Subcutaneous abdominal adipose tissue (tissue), 5 donors: ENCODE results near the gene XBP1.
A peak's percentile ranks its signal among the peaks of the same experiment; 100 is the strongest.
"Not testable (repeated sequence)": the region's sequence is repeated elsewhere in the genome, so short reads cannot be mapped to it uniquely, and the experiment has no call there.

Source experiments
- H3K27ac ChIP-seq: one replicate; pipeline ENCODE4 v1.7.0; 2013; ENCODE audit warnings: low read depth, mild to moderate bottlenecking, inconsistent platforms, low read length, moderate library complexity
- H3K27me3 ChIP-seq, 5 donors: one replicate each; pipeline ENCODE4 v1.7.0; 2013; ENCODE audit warnings: low read length in 5 of 5, inconsistent platforms in 1 of 5; ENCODE audit not compliant: control insufficient read depth in 5 of 5, insufficient read depth in 4 of 5
- H3K36me3 ChIP-seq, 5 donors: one replicate each; pipeline ENCODE4 v1.7.0; 2013; ENCODE audit warnings: low read length in 5 of 5; ENCODE audit not compliant: control insufficient read depth in 5 of 5, insufficient read depth in 5 of 5
- H3K4me1 ChIP-seq, 5 donors: one replicate each; pipeline ENCODE4 v1.7.0; 2013; ENCODE audit warnings: low read length in 5 of 5, mild to moderate bottlenecking in 3 of 5, moderate library complexity in 1 of 5; ENCODE audit not compliant: control insufficient read depth in 5 of 5, insufficient read depth in 5 of 5
- H3K4me3 ChIP-seq, 5 donors: one replicate each; pipeline ENCODE4 v1.7.0; 2013; ENCODE audit warnings: low read length in 5 of 5, low read depth in 1 of 5
- H3K9ac ChIP-seq, 5 donors: one replicate each; pipeline ENCODE4 v1.7.0; 2013; ENCODE audit warnings: low read length in 5 of 5, mild to moderate bottlenecking in 4 of 5, moderate library complexity in 3 of 5
- H3K9me3 ChIP-seq, 5 donors: one replicate each; pipeline ENCODE4 v1.7.0; 2013; ENCODE audit warnings: low read length in 5 of 5; ENCODE audit not compliant: control insufficient read depth in 5 of 5
- donor health status: healthy.
- donor health status: healthy.
- donor health status: healthy.
- donor health status: healthy.
- donor health status: healthy.

The XBP1 gene

DNA sequence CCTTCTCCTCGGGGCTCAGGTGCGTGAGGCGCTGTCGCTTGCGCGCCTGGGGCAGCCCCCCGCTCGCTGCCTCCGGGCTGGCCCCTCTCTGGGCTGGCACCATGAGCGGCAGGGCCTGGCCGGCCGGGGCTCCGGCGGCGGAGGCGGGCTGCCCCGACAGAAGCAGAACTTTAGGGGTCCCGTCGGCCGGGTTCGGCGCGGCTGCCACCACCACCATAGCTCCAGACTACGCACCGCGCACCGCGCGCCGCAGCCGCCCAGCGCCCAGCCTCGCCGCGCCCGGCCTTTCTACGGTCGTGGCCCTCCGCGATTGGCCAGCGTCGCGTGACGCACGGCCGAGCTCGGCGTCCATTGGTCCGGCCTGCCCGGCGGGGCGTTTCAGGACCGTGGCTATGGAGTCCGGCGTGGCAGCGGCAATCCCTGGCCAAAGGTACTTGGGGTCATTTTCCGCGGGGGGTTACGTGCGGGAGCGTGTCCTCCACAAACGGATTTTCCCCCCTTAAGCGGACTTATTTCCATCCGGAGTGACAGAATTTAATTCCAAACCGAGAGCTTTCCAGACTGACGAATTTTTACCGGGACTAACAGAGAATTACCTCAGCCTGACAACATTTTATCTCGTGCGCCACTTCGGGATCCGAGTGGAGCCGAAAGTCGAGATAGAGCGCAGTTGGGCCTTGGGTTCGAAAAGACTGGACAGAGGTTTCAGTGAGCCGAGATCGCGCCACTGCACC lies at the start of gene XBP1:
XBP1 (minus strand) TSS at position 262 of the 734 bp plus-strand sequence.
- Histone ChIP-seq H3K27me3 (no peaks in the 10 kb centered on the region), H3K36me3 (peaks cover 17 to 27% (median 18%) of the 10 kb centered on the region in 5 donors), H3K9me3 (no peaks in the 10 kb centered on the region), H3K9ac (peak within 1 kb of the TSS; percentile 77 to 99 (median 98)), H3K4me1 (peaks cover 0 to 56% (median 44%) of the 10 kb centered on the region in 5 donors), H3K4me3 (peak within 1 kb of the TSS; percentile 71 to 97 (median 95)), H3K27ac (peak within 1 kb of the TSS; percentile 97)

DNA sequence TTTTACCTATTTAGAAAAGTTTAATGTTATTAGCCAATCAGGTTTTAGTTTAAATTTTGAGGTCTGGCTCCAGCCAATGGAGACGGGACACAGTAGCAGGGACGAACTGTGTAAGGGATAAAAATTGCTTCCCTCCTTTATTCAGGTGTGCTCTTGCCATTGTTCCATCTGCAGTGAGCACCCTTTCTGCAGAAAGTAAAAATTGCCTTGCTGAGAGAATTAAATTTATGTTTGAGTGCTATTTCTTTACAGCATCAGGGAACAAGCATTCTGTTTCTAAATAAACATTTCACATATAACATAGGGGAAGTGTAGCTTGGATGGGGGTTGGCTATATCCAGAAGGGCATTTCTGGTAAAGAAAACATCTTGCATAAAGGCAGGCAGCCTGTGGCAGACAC lies 46.6 kb upstream of the XBP1 start:
- Histone ChIP-seq H3K9me3 (peaks cover 0 to 14% (median 10%) of the 10 kb centered on the region in 5 donors), H3K4me3 (no peak overlapping the region), H3K27ac (no peak overlapping the region), H3K4me1 (no peaks in the 10 kb centered on the region), H3K9ac (no peak overlapping the region), H3K36me3 (no peaks in the 10 kb centered on the region), H3K27me3 (no peaks in the 10 kb centered on the region)

DNA sequence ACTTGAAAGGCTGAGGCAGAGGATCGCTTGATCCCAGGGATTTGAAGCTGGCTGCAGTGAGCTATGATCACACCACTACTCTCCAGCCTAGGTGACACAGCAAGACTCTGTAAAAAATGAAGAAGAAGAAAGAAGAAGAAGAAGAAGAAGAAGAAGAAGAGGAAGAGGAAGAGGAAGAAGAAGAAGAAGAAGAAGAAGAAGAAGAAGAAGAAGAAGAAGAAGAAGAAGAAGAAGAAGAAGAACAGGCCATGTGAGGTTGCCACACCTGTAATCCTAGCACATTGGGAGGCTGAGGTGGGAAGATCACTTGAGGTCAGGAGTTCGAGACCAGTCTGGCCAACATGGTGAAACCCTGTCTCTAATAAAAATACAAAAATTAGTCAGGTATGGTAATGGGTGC lies 43.9 kb upstream of the XBP1 start:
- peaks cover 0 to 14% (median 10%) of the 10 kb centered on the region in 5 donors for H3K9me3 ChIP-seq
- H3K27me3 ChIP-seq, H3K4me1 ChIP-seq, H3K4me3 ChIP-seq, H3K9ac ChIP-seq, H3K36me3 ChIP-seq, H3K27ac ChIP-seq: not testable (repeated sequence)

DNA sequence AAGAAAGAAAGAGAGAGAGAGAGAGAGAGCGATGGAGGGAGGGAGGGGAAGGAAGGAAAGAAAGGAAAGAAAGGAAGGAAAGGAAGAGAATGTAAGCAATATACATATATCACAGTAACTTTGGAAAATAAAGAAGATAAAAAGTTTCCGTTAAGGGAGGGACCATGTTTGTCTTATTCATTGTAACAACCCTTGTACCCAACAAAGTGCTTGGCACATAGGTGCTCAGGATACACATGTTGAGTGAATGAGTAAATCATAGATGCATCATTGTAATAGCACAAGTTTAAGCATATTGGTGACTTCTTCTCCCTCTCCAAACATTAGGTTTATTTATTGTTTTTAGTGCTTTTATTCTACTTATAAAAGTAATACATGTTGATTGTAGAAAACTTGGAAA lies 43.3 kb upstream of the XBP1 start:
- no peak overlapping the region for H3K4me3 ChIP-seq
- no peak overlapping the region for H3K9ac ChIP-seq
- no peaks in the 10 kb centered on the region for H3K36me3 ChIP-seq
- no peak overlapping the region for H3K27ac ChIP-seq
- no peaks in the 10 kb centered on the region for H3K27me3 ChIP-seq
- H3K4me1 ChIP-seq = no peaks in the 10 kb centered on the region
- H3K9me3 ChIP-seq = peaks cover 0 to 14% (median 10%) of the 10 kb centered on the region in 5 donors

DNA sequence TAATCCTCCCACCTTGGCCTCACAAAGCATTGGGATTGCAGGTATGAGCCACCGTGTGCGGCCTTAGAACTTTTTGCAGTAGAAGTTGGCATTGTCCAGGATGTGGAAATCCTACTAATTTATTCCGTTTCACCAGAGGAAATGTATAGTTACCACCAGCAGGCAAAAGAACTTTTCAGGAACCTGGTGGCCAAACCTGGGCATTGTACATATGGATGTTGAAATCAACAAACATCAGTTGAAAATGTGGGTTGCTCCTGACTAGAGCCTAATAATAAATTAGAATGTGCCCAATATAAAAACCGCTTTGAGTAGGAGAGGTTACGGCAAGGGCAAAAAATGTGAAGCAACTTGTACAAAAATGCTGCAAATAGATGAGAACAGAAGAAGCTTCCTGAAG lies 40.7 kb upstream of the XBP1 start:
- Histone ChIP-seq H3K4me1 (no peaks in the 10 kb centered on the region), H3K27ac (no peak overlapping the region), H3K27me3 (no peaks in the 10 kb centered on the region), H3K4me3 (no peak overlapping the region), H3K9me3 (peaks cover 0 to 2% (median 0%) of the 10 kb centered on the region in 5 donors), H3K36me3 (peaks cover 0 to 3% (median 0%) of the 10 kb centered on the region in 5 donors), H3K9ac (no peak overlapping the region)

DNA sequence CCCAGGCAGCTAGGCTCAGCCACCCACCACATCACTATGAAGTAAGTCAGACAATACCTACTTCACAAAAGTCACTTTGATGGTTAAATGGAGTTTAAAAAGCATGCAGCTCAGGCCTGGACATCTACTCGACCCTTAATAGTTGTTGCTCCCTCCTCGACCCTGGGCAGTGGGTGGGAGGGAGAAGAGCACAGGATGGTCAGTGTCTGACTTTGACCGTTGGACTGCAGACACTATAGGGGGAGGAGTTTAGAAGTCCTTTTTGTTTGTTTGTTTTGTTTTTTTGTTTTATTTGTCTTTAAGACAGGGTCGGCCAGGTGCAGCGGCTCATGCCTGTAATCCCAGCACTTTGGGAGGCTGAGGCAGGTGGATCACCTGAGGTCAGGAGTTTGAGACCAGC lies 38.6 kb upstream of the XBP1 start:
- Histone ChIP-seq H3K4me3 (no peak overlapping the region), H3K27me3 (no peaks in the 10 kb centered on the region), H3K4me1 (no peaks in the 10 kb centered on the region), H3K9me3 (no peaks in the 10 kb centered on the region), H3K9ac (no peak overlapping the region), H3K36me3 (peaks cover 0 to 3% (median 0%) of the 10 kb centered on the region in 5 donors), H3K27ac (no peak overlapping the region)

DNA sequence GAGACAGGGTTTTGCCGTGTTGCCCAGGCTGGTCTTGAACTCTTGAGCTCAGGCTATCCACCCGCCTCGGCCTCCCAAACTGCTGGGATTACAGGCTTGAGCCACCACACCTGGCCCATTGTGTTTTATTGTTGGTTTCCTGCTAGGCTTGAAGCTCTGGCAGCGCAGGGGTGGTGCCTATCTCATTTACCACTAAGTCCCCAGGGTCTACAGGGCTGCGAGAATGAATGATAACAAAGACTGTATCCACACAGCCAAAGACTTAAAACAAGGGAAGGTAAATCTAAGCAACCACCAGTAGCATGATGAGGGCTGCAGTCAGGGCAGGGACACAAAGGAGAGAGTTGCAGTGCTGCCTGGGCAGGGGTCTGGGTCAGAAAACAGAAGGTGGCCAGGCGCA lies 37.3 kb upstream of the XBP1 start:
- H3K36me3 ChIP-seq = peaks cover 0 to 3% (median 0%) of the 10 kb centered on the region in 5 donors
- no peak overlapping the region for H3K27ac ChIP-seq
- H3K27me3 ChIP-seq = no peaks in the 10 kb centered on the region
- H3K9me3 ChIP-seq = no peaks in the 10 kb centered on the region
- H3K9ac ChIP-seq = no peak overlapping the region
- no peak overlapping the region for H3K4me3 ChIP-seq
- no peaks in the 10 kb centered on the region for H3K4me1 ChIP-seq

DNA sequence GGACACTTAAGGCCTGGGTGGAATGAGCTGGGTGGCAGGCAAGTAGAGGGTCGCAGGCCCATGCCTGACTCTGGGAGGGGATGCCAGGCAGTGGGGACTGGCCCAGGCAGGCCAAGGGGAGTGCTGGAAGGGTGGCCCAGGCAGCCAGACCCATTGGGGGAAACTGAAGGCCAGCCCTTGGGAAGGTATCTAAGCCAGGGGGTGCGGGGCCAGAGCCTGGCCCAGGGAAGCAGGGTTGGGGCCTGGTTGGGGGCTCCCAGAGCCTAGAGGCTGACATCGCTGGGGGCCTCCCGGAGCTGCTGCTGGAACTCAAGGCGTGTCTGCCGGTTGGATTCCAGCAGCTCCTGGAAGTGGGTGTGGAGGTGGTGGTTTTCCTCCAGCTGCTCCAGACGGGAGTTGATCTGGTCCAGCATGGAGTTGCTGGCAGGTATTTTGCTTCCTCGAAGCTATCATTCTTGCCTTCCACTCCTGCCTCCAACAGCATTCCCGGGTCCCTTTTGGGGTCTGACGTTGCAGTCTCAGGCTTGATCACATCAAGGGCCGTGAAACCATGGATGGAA lies 35.3 kb upstream of the XBP1 start:
- Histone ChIP-seq H3K27ac (no peak overlapping the region), H3K4me1 (no peaks in the 10 kb centered on the region), H3K27me3 (no peaks in the 10 kb centered on the region), H3K36me3 (peaks cover 0 to 6% (median 0%) of the 10 kb centered on the region in 5 donors), H3K9ac (no peak overlapping the region), H3K4me3 (no peak overlapping the region), H3K9me3 (no peaks in the 10 kb centered on the region)

DNA sequence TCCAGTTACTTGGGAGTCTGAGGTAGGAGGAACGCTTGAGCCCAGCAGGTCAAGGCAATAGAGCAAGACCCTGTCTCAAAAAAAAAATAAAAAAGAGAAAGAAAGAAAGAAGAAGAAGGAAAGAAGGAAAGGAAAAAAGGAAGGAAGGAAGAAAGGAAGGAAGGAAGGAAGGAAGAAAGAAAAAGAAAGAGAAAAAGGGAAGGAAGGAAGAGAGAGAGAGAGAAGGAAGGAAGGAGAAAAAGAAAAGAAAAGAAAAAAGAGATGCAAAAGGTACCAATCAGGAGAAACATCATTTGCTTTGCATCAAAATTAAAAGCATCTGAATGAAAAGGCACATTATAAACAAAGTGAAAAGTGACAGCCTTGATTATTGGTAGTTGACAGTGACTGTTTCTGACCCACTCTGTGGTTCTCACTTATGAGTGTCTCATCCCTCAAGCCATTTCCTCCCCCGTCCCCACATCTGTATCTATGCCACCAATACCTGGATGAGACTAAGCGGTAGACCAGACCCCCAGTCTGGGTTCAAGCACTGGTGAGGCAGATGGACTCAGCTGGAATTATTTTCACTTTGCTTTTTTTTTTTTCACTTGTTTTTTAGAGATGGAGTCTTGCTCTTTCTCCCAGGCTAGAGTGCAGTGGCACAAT lies 33.0 kb upstream of the XBP1 start:
- H3K27me3 ChIP-seq = no peaks in the 10 kb centered on the region
- no peak overlapping the region for H3K27ac ChIP-seq
- H3K4me3 ChIP-seq = no peak overlapping the region
- H3K9ac ChIP-seq = no peak overlapping the region
- peaks cover 3 to 10% (median 5%) of the 10 kb centered on the region in 5 donors for H3K4me1 ChIP-seq
- peaks cover 0 to 6% (median 0%) of the 10 kb centered on the region in 5 donors for H3K36me3 ChIP-seq
- H3K9me3 ChIP-seq = no peaks in the 10 kb centered on the region

DNA sequence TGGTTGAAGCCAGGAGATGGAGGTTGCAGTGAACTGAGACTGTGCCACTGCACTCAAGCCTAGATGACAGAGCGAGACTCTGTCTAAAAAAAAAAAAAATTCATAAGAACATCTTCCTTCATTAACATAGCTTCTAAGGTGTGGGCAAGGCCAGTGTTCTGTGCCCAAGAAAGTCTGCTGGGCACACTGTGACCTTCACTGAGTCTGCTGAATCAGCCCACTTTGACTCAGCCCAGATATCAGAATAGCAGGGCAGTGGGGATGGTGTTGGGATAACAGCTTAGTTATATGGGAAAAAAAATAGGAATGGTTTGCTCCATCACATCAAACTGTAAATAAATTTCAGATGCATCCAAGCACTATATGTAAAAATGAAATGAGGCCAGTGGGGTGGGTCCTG lies 32.4 kb upstream of the XBP1 start:
- Histone ChIP-seq H3K27ac (no peak overlapping the region), H3K9ac (no peak overlapping the region), H3K4me1 (peaks cover 3 to 10% (median 5%) of the 10 kb centered on the region in 5 donors), H3K27me3 (no peaks in the 10 kb centered on the region), H3K9me3 (no peaks in the 10 kb centered on the region), H3K4me3 (no peak overlapping the region), H3K36me3 (peaks cover 0 to 6% (median 0%) of the 10 kb centered on the region in 5 donors)
